ENCODE measurements around the gene CFAP119. TPM values are rescaled to one million over a fixed set of nuclear protein-coding genes. Genes with fewer than 3 reads are reported as not detected.

CFAP119 gene
- total and polyA plus RNA-seq, 10 of the 15 experiments (the other 5 are each of a cell fraction or from before 2014, with no cell fraction given), result 2.2 to 9.4 (median 4.3) TPM

GRCh38 chr16:30794634-30795033 is 32.8 kb upstream of the CFAP119 start:
- no peak for DNase-seq (ENCODE audit: low read depth, low spot score)
- no TSS peak for BruUV-seq (replicated peaks)
- Histone ChIP-seq H3K36me3 (ENCODE audit: control insufficient read depth in 2 of 2, insufficient read depth in 2 of 2, low read length in 1 of 2) (no peaks in the 10 kb centered on the region), H3K9me3 (replicated peaks; ENCODE audit: control insufficient read depth, insufficient read depth, low read length) (no peaks in the 10 kb centered on the region), H3K4me3 (no peak overlapping the region), H3K27ac (ENCODE audit: control insufficient read depth, insufficient read depth) (no peak overlapping the region), H3K9ac (ENCODE audit: control insufficient read depth, insufficient read depth, low read length) (no peak overlapping the region), H3K4me2 (ENCODE audit: control insufficient read depth, insufficient read depth) (no peak overlapping the region), H2AFZ (ENCODE audit: control insufficient read depth, low read depth, low read length) (no peak overlapping the region), H3K79me2 (ENCODE audit: control insufficient read depth, insufficient read depth, low read length) (no peaks in the 10 kb centered on the region), H3K4me1 (ENCODE audit: control insufficient read depth, insufficient read depth, low read length) (no peaks in the 10 kb centered on the region), H4K20me1 (ENCODE audit: control insufficient read depth, insufficient read depth) (no peaks in the 10 kb centered on the region), H3K27me3 (replicated peaks in 1 of 2; ENCODE audit: control insufficient read depth in 2 of 2, insufficient read depth in 2 of 2, low read length in 1 of 2) (no peaks in the 10 kb centered on the region)
- intact Hi-C loops (cut with micrococcal nuclease; ENCODE audit: unreplicated experiment) (no loop called here), in situ Hi-C loops (cut with MboI) (no loop called here)
- ChIA-PET CTCF (interaction anchor here (0.9 kb wide), 1 partner anchor 1074 kb away, joined by 3 read pairs; no protein-coding TSS in a partner anchor), RAD21 (ENCODE audit: unreplicated experiment) (no interaction called here), POLR2A (no interaction called here), SMC1A (ENCODE audit: uncharacterized antibody, unreplicated experiment) (no interaction called here)
- WGBS (ENCODE audit: insufficient coverage, insufficient replicate concordance, low lambda C conversion rate, missing lambda C conversion rate), result 67% methylated on average over 3 of the region's 3 CpGs
- ATAC-seq, result no peak
- no peak for TF ChIP-seq ZNF217 (IDR thresholded peaks at IDR 0.05)
- no peak for FAIRE-seq

- Histone ChIP-seq H3K27me3 (replicated peaks in 1 of 2; ENCODE audit: control insufficient read depth in 2 of 2, insufficient read depth in 2 of 2, low read length in 1 of 2) (no peaks in the 10 kb centered on the region), H3K79me2 (ENCODE audit: control insufficient read depth, insufficient read depth, low read length) (no peaks in the 10 kb centered on the region), H3K9ac (ENCODE audit: control insufficient read depth, insufficient read depth, low read length) (no peak overlapping the region), H4K20me1 (ENCODE audit: control insufficient read depth, insufficient read depth) (no peaks in the 10 kb centered on the region), H3K4me2 (ENCODE audit: control insufficient read depth, insufficient read depth) (no peak overlapping the region), H2AFZ (ENCODE audit: control insufficient read depth, low read depth, low read length) (no peak overlapping the region), H3K27ac (ENCODE audit: control insufficient read depth, insufficient read depth) (no peak overlapping the region), H3K4me1 (ENCODE audit: control insufficient read depth, insufficient read depth, low read length) (no peaks in the 10 kb centered on the region), H3K9me3 (replicated peaks; ENCODE audit: control insufficient read depth, insufficient read depth, low read length) (no peaks in the 10 kb centered on the region), H3K36me3 (ENCODE audit: control insufficient read depth in 2 of 2, insufficient read depth in 2 of 2, low read length in 1 of 2) (no peaks in the 10 kb centered on the region), H3K4me3 (no peak overlapping the region)
- FAIRE-seq, result no peak
- intact Hi-C loops (cut with micrococcal nuclease; ENCODE audit: unreplicated experiment) (no loop called here), in situ Hi-C loops (cut with MboI) (no loop called here)
- 72% methylated on average over 7 of the region's 7 CpGs for WGBS (ENCODE audit: insufficient coverage, insufficient replicate concordance, low lambda C conversion rate, missing lambda C conversion rate)
- TF ChIP-seq MYB (IDR thresholded peaks at IDR 0.05; ENCODE audit: borderline replicate concordance, low read depth, low read length), result no peak
- TF ChIP-seq RAD21 (IDR thresholded peaks at IDR 0.05; ENCODE audit: insufficient read depth, low read depth, low read length), result no peak
- TF ChIP-seq ETV6 (conservative IDR thresholded peaks at IDR 0.05 in 1 of 2, IDR thresholded peaks at IDR 0.05 in 1 of 2; ENCODE audit: borderline replicate concordance in 1 of 2, low read depth in 1 of 2), result no peak
- no peak for TF ChIP-seq GABPA (IDR thresholded peaks at IDR 0.05; ENCODE audit: low read depth)
- no peak for TF ChIP-seq ZNF24 (IDR thresholded peaks at IDR 0.05)
- no peak for TF ChIP-seq RELB (IDR thresholded peaks at IDR 0.05; ENCODE audit: low read depth)
- TF ChIP-seq SMAD5 (IDR thresholded peaks at IDR 0.05; ENCODE audit: low read depth), result no peak
- no peak for TF ChIP-seq TARDBP (IDR thresholded peaks at IDR 0.05; ENCODE audit: borderline replicate concordance)
- TF ChIP-seq CTCF (IDR thresholded peaks at IDR 0.05 in 2 of 3, conservative IDR thresholded peaks at IDR 0.05 in 1 of 3; ENCODE audit: control insufficient read depth in 2 of 3, extremely low read depth in 1 of 3, insufficient read depth in 1 of 3, low read depth in 3 of 3, low read length in 3 of 3), result no peak
- TF ChIP-seq TCF3 (IDR thresholded peaks at IDR 0.05; ENCODE audit: borderline replicate concordance, insufficient read depth, low read depth, low read length), result no peak
- no peak for TF ChIP-seq SP1 (IDR thresholded peaks at IDR 0.05; ENCODE audit: low read depth, low read length)
- no peak for TF ChIP-seq CBFB (IDR thresholded peaks at IDR 0.05; ENCODE audit: low read depth)
- no peak for DNase-seq (ENCODE audit: low read depth, low spot score)
- BruUV-seq (replicated peaks), result no TSS peak
- ChIA-PET SMC1A (ENCODE audit: uncharacterized antibody, unreplicated experiment) (interaction anchor here (0.6 kb wide), 1 partner anchor 241 kb away, joined by 3 read pairs; no protein-coding TSS in a partner anchor), RAD21 (ENCODE audit: unreplicated experiment) (no interaction called here), CTCF (interaction anchor here (0.8 to 1.2 kb wide), 3 partner anchors 15 to 1075 kb away, joined by 3 to 5 read pairs (median 3); no protein-coding TSS in a partner anchor), POLR2A (no interaction called here)
- no peak for ATAC-seq
Measured at GRCh38 chr16:30793508-30794069, 31.7 kb upstream of the CFAP119 start.

Data from GM12878 (cell line).